ENCODE measurements around the gene TUBE1. TPM values are rescaled to one million over a fixed set of nuclear protein-coding genes. Genes with fewer than 3 reads are reported as not detected.

TUBE1 gene
- total RNA-seq, 1 experiment from 2014 or later: 11.6 TPM

- H2BK5ac ChIP-seq (ENCODE audit: insufficient read length, low read length): no peak overlapping the region
- peaks cover 4 to 12% of the 10 kb centered on the region in 2 experiments; a peak in 4 of 5 replicates for H3K9me3 Mint-ChIP-seq
- H3K9me3 ChIP-seq (ENCODE audit: control insufficient read depth, low read depth, low read length): no peaks in the 10 kb centered on the region
- DNase-seq: no peak
- 0 out of 4 replicates have a peak, but pooled peaks cover 0 to 2% of the 10 kb centered on the region in 2 experiments for H3K4me1 Mint-ChIP-seq
- no peaks in the 10 kb centered on the region; the same call in 1 of the 2 replicates for H3K4me1 ChIP-seq (ENCODE audit: insufficient read depth, low read length)
- no peak overlapping the region for H3K14ac ChIP-seq (ENCODE audit: insufficient read depth, low read length)
- WGBS (ENCODE audit: extremely low coverage, insufficient read length, low lambda C conversion rate): no CpG with 5 or more reads among the region's 3 CpGs
- no peaks in the 10 kb centered on the region for H3K79me2 ChIP-seq (ENCODE audit: insufficient read depth, low read length)
- no peak overlapping the region for H3K4me3 Mint-ChIP-seq
- H3K27me3 ChIP-seq (ENCODE audit: insufficient read depth, low read length): no peaks in the 10 kb centered on the region
- H2BK12ac ChIP-seq (ENCODE audit: insufficient read length, low read depth, low read length): no peak overlapping the region
- no peak overlapping the region for H3K23ac ChIP-seq (ENCODE audit: insufficient read length, low read depth, low read length)
- no peaks in the 10 kb centered on the region for H3K79me1 ChIP-seq (ENCODE audit: insufficient read depth, low read depth, low read length, poor library complexity, severe bottlenecking)
- no peak overlapping the region for H4K91ac ChIP-seq (ENCODE audit: insufficient read length, low read depth, low read length)
- no peak overlapping the region for H3K4me2 ChIP-seq (ENCODE audit: insufficient read depth, insufficient read length, low read length)
- no peaks in the 10 kb centered on the region for H4K20me1 ChIP-seq (ENCODE audit: control insufficient read depth, insufficient read depth, insufficient read length)
- no peak overlapping the region for H2BK120ac ChIP-seq (ENCODE audit: low read depth, low read length, poor library complexity, severe bottlenecking)
- H3K36me3 Mint-ChIP-seq (ENCODE audit: insufficient read depth in 1 of 3, low read depth in 3 of 3): peaks cover 0 to 11% (median 0%) of the 10 kb centered on the region in 3 experiments; a peak in 3 of 7 replicates
- no peak overlapping the region for H3K4ac ChIP-seq (ENCODE audit: low read depth, low read length)
- no peak overlapping the region for H3T11ph ChIP-seq (ENCODE audit: low read length)
- H2AFZ ChIP-seq (ENCODE audit: low read length): no peak overlapping the region
- no peak overlapping the region for H3K18ac ChIP-seq (ENCODE audit: insufficient read length, low read depth, low read length)
- no peak overlapping the region for H3K9ac ChIP-seq (ENCODE audit: extremely low read depth, insufficient read length, low read length)
- no peak overlapping the region for H4K8ac ChIP-seq (replicated peaks; ENCODE audit: insufficient read length, low read depth, low read length)
- no peak overlapping the region for H2BK20ac ChIP-seq (ENCODE audit: low read depth, low read length, poor library complexity, severe bottlenecking)
- H4K5ac ChIP-seq (ENCODE audit: insufficient read length, low read depth, low read length): no peak overlapping the region
- peaks cover 6% of the 10 kb centered on the region for H3K27me3 Mint-ChIP-seq (ENCODE audit: low read depth)
- H3K27ac Mint-ChIP-seq: no peak overlapping the region
- H3K56ac ChIP-seq (ENCODE audit: insufficient read length, low read depth, low read length): no peak overlapping the region
- no peak for TF ChIP-seq CTCF (conservative IDR thresholded peaks at IDR 0.05)
- no peaks in the 10 kb centered on the region for H3K23me2 ChIP-seq (ENCODE audit: insufficient read length, low read depth, low read length, poor library complexity, severe bottlenecking)
- no peak overlapping the region for H2AK5ac ChIP-seq (ENCODE audit: insufficient read length, low read length)
- H3K27ac ChIP-seq (ENCODE audit: insufficient read length, low read depth, low read length): no peak overlapping the region
- H2BK15ac ChIP-seq (ENCODE audit: low read depth, low read length): no peak overlapping the region
These were observed 59.2 kb downstream of the TUBE1 start for GRCh38 chr6:112027942-112028674.

Measured in H9 (cell line).